HEK293 (cell line): ENCODE results near the gene TMEM255B.
"Not testable (repeated sequence)": the region's sequence is repeated elsewhere in the genome, so short reads cannot be mapped to it uniquely, and the experiment has no call there.

Experiments
- CTCF ChIA-PET: fragments of 350-600 bp; formaldehyde crosslinking; extraction: SDS; loops from one replicate; lab custom pipeline; 2021; ENCODE audit warnings: antibody characterized with exemption; lab: Yijun Ruan, JAX
- POLR2A ChIA-PET: fragments of 300-600 bp; formaldehyde crosslinking; extraction: SDS; loops from one replicate; lab custom pipeline; 2020; ENCODE audit warnings: antibody characterized with exemption, inconsistent platforms; lab: Yijun Ruan, JAX
- H3K27ac ChIP-seq: fragments of 200-500 bp; sonication (Bioruptor generic); 2 replicates; pipeline ENCODE4 v1.5.1; 2014; ENCODE audit warnings: low read depth, low read length, control low read depth, inconsistent platforms; ENCODE audit errors: extremely low read depth
- H3K36me3 ChIP-seq, 2 experiments: fragments of 200-500 bp in 1 of 2; sonication (Bioruptor generic) in 1 of 2; 1 replicate in 1 of 2; 2 replicates in 1 of 2; pipeline ENCODE4 v1.5.1; 2014 to 2017; ENCODE audit warnings: inconsistent platforms in 2 of 2, low read length in 2 of 2; ENCODE audit not compliant: control insufficient read depth in 2 of 2, insufficient read depth in 1 of 2
- H3K4me1 ChIP-seq: fragments of 200-500 bp; sonication (Bioruptor generic); 2 replicates; pipeline ENCODE4 v1.5.1; 2014; ENCODE audit warnings: mild to moderate bottlenecking, low read length, inconsistent platforms; ENCODE audit not compliant: control insufficient read depth, insufficient read depth
- H3K4me3 ChIP-seq: 2 replicates; pipeline ENCODE4 v1.5.1; 2011; ENCODE audit warnings: low read depth, mild to moderate bottlenecking, control low read depth, low read length, moderate library complexity
- H3K9me3 ChIP-seq: fragments of 200-500 bp; sonication (Bioruptor generic); 2 replicates; pipeline ENCODE4 v1.5.1; 2014; ENCODE audit warnings: low read depth, low read length, inconsistent platforms; ENCODE audit not compliant: control insufficient read depth, insufficient read depth
- EGR2 ChIP-seq: fragments of 450-650 bp; formaldehyde crosslinking; IDR thresholded peaks from 2 replicates; pipeline ENCODE4 v1.5.1; 2016; ENCODE audit warnings: low read depth, missing biosample characterization, missing genetic modification characterization
- GFI1B ChIP-seq: fragments of 450-650 bp; formaldehyde crosslinking; IDR thresholded peaks from 2 replicates; pipeline ENCODE4 v1.5.1; 2016; ENCODE audit warnings: missing biosample characterization, missing genetic modification characterization
- KLF10 ChIP-seq: fragments of 450-650 bp; IDR thresholded peaks from 2 replicates; pipeline ENCODE4 v1.5.1; 2018; ENCODE audit warnings: missing biosample characterization, mild to moderate bottlenecking, missing genetic modification characterization
- KLF8 ChIP-seq: fragments of 450-650 bp; formaldehyde crosslinking; IDR thresholded peaks from 2 replicates; pipeline ENCODE4 v1.5.1; 2016; ENCODE audit warnings: missing biosample characterization, missing genetic modification characterization
- ZFHX2 ChIP-seq: fragments of 450-650 bp; formaldehyde crosslinking; conservative IDR thresholded peaks from 2 replicates; pipeline ENCODE4 v1.5.1; 2016; ENCODE audit warnings: missing biosample characterization, missing genetic modification characterization
- ZNF335 ChIP-seq: fragments of 450-650 bp; formaldehyde crosslinking; conservative IDR thresholded peaks from 2 replicates; pipeline ENCODE4 v1.5.1; 2016; ENCODE audit warnings: missing biosample characterization, missing genetic modification characterization
- ZNF501 ChIP-seq: fragments of 450-650 bp; formaldehyde crosslinking; IDR thresholded peaks from 2 replicates; pipeline ENCODE4 v1.5.1; 2016; ENCODE audit warnings: missing biosample characterization, missing genetic modification characterization
- ZNF510 ChIP-seq: fragments of 450-650 bp; formaldehyde crosslinking; IDR thresholded peaks from 2 replicates; pipeline ENCODE4 v1.5.1; 2018; ENCODE audit warnings: mild to moderate bottlenecking, missing genetic modification characterization, missing biosample characterization; ENCODE audit not compliant: insufficient replicate concordance
- ZNF658 ChIP-seq: fragments of 450-650 bp; formaldehyde crosslinking; IDR thresholded peaks from 2 replicates; pipeline ENCODE4; 2016; ENCODE audit warnings: missing biosample characterization, missing genetic modification characterization
- ZNF830 ChIP-seq: fragments of 450-650 bp; IDR thresholded peaks from 2 replicates; pipeline ENCODE4 v1.5.0; 2018; ENCODE audit warnings: missing biosample characterization, missing genetic modification characterization, low read depth, mild to moderate bottlenecking, moderate library complexity
- ZSCAN16 ChIP-seq: fragments of 450-650 bp; formaldehyde crosslinking; IDR thresholded peaks from 2 replicates; pipeline ENCODE4 v1.5.1; 2016; ENCODE audit warnings: missing biosample characterization, missing genetic modification characterization
- TF ChIP-seq, protein P1 (sequence below): fragments of 450-650 bp; formaldehyde crosslinking; IDR thresholded peaks from 2 replicates; pipeline ENCODE4 v1.5.1; 2016; ENCODE audit warnings: missing biosample characterization, missing genetic modification characterization
- TF ChIP-seq, protein P2 (sequence below): fragments of 450-650 bp; formaldehyde crosslinking; IDR thresholded peaks from 2 replicates; pipeline ENCODE4 v1.5.1; 2016; ENCODE audit warnings: missing biosample characterization, missing genetic modification characterization
- TF ChIP-seq, protein P3 (sequence below): fragments of 450-650 bp; formaldehyde crosslinking; IDR thresholded peaks from 2 replicates; pipeline ENCODE4 v1.5.1; 2017; ENCODE audit warnings: missing biosample characterization, missing genetic modification characterization
- TF ChIP-seq, protein P4 (sequence below): fragments of 450-650 bp; formaldehyde crosslinking; IDR thresholded peaks from 2 replicates; pipeline ENCODE4 v1.5.1; 2016; ENCODE audit warnings: missing biosample characterization, missing genetic modification characterization
- TF ChIP-seq, protein P5 (sequence below): fragments of 450-650 bp; formaldehyde crosslinking; IDR thresholded peaks from 2 replicates; pipeline ENCODE4 v1.5.1; 2016; ENCODE audit warnings: missing biosample characterization, missing genetic modification characterization
- TF ChIP-seq, protein P6 (sequence below): fragments of 450-650 bp; formaldehyde crosslinking; IDR thresholded peaks from 2 replicates; pipeline ENCODE4 v1.5.1; 2016; ENCODE audit warnings: missing biosample characterization, missing genetic modification characterization
- TF ChIP-seq, protein P7 (sequence below): fragments of 450-650 bp; formaldehyde crosslinking; IDR thresholded peaks from 2 replicates; pipeline ENCODE4 v1.5.1; 2016; ENCODE audit warnings: missing biosample characterization, missing genetic modification characterization
- TF ChIP-seq, protein P8 (sequence below): fragments of 450-650 bp; formaldehyde crosslinking; IDR thresholded peaks from 2 replicates; pipeline ENCODE4 v1.5.1; 2016; ENCODE audit warnings: missing biosample characterization, missing genetic modification characterization

The TMEM255B gene

DNA sequence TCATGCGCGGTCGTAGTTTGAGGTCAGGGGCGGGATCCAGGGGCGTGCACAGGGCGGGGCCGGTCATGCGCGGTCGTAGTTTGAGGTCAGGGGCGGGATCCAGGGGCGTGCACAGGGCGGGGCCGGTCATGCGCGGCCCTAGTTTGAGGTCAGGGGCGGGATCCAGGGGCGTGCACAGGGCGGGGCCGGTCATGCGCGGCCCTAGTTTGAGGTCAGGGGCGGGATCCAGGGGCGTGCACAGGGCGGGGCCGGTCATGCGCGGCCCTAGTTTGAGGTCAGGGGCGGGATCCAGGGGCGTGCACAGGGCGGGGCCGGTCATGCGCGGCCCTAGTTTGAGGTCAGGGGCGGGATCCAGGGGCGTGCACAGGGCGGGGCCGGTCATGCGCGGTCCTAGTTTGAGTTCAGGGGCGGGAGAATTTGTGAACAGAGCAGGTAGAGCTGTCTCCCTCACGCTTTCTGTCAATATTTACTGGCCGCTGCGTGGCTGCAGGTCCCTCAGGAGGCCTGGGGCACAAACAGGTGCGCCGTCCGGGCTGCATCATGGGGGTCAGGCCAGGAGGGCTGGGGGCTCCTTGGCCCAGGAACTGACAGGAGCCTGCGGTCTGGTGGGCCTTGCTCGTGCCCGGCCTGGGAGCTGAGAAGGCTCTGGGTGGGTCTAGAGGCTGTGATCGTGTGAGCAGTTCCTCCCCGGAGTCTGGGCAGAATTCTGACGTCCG lies 32.8 kb upstream of the TMEM255B start:
- CTCF ChIA-PET, result interaction anchor here (0.6 kb wide), 1 partner anchor 504 kb away, joined by 3 read pairs; no protein-coding TSS in a partner anchor
- H3K9me3 ChIP-seq, H3K4me1 ChIP-seq, H3K27ac ChIP-seq, H3K36me3 ChIP-seq, H3K4me3 ChIP-seq, POLR2A ChIA-PET: not testable (repeated sequence)
- TF ChIP-seq, protein P1, sequence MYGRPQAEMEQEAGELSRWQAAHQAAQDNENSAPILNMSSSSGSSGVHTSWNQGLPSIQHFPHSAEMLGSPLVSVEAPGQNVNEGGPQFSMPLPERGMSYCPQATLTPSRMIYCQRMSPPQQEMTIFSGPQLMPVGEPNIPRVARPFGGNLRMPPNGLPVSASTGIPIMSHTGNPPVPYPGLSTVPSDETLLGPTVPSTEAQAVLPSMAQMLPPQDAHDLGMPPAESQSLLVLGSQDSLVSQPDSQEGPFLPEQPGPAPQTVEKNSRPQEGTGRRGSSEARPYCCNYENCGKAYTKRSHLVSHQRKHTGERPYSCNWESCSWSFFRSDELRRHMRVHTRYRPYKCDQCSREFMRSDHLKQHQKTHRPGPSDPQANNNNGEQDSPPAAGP (tag by site-specific recombination), result 0 out of 2 replicates have a peak, but pooled peaks have one; percentile 23
- 0 out of 2 replicates have a peak, but pooled peaks have one; percentile 53 for TF ChIP-seq KLF8 (tag by site-specific recombination)

DNA sequence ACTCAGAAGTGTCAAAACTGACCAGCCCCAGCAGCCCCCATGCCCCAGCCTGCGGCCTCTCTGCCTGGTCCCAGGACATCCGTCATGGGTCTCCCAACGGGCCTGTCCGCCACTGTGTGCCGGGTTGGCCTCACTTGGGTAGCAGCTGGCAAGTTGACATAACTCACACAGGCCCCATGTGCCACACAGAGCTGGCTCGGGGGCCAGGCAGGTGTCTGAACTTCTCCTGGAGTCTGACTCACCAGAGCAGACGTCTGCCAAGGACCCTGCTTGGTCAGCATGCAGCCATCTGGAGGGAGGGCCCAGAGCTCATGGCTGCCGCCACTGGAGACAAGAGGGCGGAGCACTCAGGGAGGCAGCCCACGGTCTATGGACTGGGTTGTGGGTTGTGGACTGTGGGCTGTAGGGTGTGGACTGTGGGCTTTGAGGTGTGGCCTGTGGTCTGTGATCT lies 32.0 kb upstream of the TMEM255B start:
- Histone ChIP-seq H3K4me3 (no peak overlapping the region), H3K4me1 (no peaks in the 10 kb centered on the region), H3K36me3 (no peaks in the 10 kb centered on the region), H3K27ac (no peak overlapping the region), H3K9me3 (no peaks in the 10 kb centered on the region)
- ChIA-PET POLR2A (no interaction called here), CTCF (interaction anchor here (0.6 kb wide), 1 partner anchor 503 kb away, joined by 3 read pairs; no protein-coding TSS in a partner anchor)
- TF ChIP-seq, protein P2, sequence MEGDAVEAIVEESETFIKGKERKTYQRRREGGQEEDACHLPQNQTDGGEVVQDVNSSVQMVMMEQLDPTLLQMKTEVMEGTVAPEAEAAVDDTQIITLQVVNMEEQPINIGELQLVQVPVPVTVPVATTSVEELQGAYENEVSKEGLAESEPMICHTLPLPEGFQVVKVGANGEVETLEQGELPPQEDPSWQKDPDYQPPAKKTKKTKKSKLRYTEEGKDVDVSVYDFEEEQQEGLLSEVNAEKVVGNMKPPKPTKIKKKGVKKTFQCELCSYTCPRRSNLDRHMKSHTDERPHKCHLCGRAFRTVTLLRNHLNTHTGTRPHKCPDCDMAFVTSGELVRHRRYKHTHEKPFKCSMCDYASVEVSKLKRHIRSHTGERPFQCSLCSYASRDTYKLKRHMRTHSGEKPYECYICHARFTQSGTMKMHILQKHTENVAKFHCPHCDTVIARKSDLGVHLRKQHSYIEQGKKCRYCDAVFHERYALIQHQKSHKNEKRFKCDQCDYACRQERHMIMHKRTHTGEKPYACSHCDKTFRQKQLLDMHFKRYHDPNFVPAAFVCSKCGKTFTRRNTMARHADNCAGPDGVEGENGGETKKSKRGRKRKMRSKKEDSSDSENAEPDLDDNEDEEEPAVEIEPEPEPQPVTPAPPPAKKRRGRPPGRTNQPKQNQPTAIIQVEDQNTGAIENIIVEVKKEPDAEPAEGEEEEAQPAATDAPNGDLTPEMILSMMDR, result no peak
- no peak for TF ChIP-seq GFI1B
- TF ChIP-seq ZNF510, result no peak
- TF ChIP-seq ZSCAN16 (tag by site-specific recombination), result no peak
- TF ChIP-seq KLF10 (tag by site-specific recombination), result no peak
- TF ChIP-seq, protein P3, sequence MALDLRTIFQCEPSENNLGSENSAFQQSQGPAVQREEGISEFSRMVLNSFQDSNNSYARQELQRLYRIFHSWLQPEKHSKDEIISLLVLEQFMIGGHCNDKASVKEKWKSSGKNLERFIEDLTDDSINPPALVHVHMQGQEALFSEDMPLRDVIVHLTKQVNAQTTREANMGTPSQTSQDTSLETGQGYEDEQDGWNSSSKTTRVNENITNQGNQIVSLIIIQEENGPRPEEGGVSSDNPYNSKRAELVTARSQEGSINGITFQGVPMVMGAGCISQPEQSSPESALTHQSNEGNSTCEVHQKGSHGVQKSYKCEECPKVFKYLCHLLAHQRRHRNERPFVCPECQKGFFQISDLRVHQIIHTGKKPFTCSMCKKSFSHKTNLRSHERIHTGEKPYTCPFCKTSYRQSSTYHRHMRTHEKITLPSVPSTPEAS (tag by site-specific recombination), result no peak
- peak; percentile 45; the same call in 1 of the 2 replicates for TF ChIP-seq EGR2 (tag by site-specific recombination)
- TF ChIP-seq, protein P4, sequence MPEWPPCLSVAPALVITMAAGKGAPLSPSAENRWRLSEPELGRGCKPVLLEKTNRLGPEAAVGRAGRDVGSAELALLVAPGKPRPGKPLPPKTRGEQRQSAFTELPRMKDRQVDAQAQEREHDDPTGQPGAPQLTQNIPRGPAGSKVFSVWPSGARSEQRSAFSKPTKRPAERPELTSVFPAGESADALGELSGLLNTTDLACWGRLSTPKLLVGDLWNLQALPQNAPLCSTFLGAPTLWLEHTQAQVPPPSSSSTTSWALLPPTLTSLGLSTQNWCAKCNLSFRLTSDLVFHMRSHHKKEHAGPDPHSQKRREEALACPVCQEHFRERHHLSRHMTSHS (tag by site-specific recombination), result no peak
- TF ChIP-seq, protein P5, sequence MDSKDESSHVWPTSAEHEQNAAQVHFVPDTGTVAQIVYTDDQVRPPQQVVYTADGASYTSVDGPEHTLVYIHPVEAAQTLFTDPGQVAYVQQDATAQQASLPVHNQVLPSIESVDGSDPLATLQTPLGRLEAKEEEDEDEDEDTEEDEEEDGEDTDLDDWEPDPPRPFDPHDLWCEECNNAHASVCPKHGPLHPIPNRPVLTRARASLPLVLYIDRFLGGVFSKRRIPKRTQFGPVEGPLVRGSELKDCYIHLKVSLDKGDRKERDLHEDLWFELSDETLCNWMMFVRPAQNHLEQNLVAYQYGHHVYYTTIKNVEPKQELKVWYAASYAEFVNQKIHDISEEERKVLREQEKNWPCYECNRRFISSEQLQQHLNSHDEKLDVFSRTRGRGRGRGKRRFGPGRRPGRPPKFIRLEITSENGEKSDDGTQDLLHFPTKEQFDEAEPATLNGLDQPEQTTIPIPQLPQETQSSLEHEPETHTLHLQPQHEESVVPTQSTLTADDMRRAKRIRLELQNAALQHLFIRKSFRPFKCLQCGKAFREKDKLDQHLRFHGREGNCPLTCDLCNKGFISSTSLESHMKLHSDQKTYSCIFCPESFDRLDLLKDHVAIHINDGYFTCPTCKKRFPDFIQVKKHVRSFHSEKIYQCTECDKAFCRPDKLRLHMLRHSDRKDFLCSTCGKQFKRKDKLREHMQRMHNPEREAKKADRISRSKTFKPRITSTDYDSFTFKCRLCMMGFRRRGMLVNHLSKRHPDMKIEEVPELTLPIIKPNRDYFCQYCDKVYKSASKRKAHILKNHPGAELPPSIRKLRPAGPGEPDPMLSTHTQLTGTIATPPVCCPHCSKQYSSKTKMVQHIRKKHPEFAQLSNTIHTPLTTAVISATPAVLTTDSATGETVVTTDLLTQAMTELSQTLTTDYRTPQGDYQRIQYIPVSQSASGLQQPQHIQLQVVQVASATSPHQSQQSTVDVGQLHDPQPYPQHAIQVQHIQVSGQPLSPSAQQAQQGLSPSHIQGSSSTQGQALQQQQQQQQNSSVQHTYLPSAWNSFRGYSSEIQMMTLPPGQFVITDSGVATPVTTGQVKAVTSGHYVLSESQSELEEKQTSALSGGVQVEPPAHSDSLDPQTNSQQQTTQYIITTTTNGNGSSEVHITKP, result no peak
- TF ChIP-seq ZNF501, result no peak
- no peak for TF ChIP-seq ZNF830
- no peak for TF ChIP-seq ZNF658
- TF ChIP-seq ZFHX2 (tag by site-specific recombination), result peak; percentile 55
- TF ChIP-seq, protein P6, sequence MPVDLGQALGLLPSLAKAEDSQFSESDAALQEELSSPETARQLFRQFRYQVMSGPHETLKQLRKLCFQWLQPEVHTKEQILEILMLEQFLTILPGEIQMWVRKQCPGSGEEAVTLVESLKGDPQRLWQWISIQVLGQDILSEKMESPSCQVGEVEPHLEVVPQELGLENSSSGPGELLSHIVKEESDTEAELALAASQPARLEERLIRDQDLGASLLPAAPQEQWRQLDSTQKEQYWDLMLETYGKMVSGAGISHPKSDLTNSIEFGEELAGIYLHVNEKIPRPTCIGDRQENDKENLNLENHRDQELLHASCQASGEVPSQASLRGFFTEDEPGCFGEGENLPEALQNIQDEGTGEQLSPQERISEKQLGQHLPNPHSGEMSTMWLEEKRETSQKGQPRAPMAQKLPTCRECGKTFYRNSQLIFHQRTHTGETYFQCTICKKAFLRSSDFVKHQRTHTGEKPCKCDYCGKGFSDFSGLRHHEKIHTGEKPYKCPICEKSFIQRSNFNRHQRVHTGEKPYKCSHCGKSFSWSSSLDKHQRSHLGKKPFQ (tag by site-specific recombination), result no peak
- no peak for TF ChIP-seq ZNF335 (tag by site-specific recombination)
- TF ChIP-seq, protein P7, sequence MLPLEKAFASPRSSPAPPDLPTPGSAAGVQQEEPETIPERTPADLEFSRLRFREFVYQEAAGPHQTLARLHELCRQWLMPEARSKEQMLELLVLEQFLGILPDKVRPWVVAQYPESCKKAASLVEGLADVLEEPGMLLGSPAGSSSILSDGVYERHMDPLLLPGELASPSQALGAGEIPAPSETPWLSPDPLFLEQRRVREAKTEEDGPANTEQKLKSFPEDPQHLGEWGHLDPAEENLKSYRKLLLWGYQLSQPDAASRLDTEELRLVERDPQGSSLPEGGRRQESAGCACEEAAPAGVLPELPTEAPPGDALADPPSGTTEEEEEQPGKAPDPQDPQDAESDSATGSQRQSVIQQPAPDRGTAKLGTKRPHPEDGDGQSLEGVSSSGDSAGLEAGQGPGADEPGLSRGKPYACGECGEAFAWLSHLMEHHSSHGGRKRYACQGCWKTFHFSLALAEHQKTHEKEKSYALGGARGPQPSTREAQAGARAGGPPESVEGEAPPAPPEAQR, result no peak
- TF ChIP-seq, protein P8, sequence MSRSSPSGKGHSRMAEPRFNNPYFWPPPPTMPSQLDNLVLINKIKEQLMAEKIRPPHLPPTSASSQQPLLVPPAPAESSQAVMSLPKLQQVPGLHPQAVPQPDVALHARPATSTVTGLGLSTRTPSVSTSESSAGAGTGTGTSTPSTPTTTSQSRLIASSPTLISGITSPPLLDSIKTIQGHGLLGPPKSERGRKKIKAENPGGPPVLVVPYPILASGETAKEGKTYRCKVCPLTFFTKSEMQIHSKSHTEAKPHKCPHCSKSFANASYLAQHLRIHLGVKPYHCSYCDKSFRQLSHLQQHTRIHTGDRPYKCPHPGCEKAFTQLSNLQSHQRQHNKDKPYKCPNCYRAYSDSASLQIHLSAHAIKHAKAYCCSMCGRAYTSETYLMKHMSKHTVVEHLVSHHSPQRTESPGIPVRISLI (tag by site-specific recombination), result no peak
